ENCODE measurements around the gene SLC6A7. TPM values are rescaled to one million over a fixed set of nuclear protein-coding genes. Genes with fewer than 3 reads are reported as not detected.

Gene SLC6A7
- total RNA-seq, 2 donors from 2014 or later: not detected

GRCh38 chr5:150256410-150257064 lies 66.7 kb downstream of the SLC6A7 start:
- no peaks in the 10 kb centered on the region for H3K9me3 Mint-ChIP-seq
- H3K27me3 Mint-ChIP-seq: peaks cover 0 to 2% of the 10 kb centered on the region in 2 donors

GRCh38 chr5:150257424-150257823 lies 67.6 kb downstream of the SLC6A7 start:
- Mint-ChIP-seq H3K4me1 (ENCODE audit: low read depth in 2 of 2) (no peaks in the 10 kb centered on the region), H3K4me3 (no peak overlapping the region), H3K27me3 (peaks cover 2 to 6% of the 10 kb centered on the region in 2 donors), H3K27ac (no peak overlapping the region), H3K9me3 (no peaks in the 10 kb centered on the region), H3K36me3 (no peaks in the 10 kb centered on the region)
- ATAC-seq: no peak
- no peak for DNase-seq (ENCODE audit: low spot score)

More at GRCh38 chr5:150256410-150257064, 66.7 kb downstream of the SLC6A7 start:
- Mint-ChIP-seq H3K27ac (no peak overlapping the region), H3K36me3 (no peaks in the 10 kb centered on the region), H3K4me1 (ENCODE audit: low read depth in 2 of 2) (no peaks in the 10 kb centered on the region), H3K4me3 (no peak overlapping the region)
- ATAC-seq: peak in 1 of 2 donors; percentile 5
- no peak for DNase-seq (ENCODE audit: low spot score)

DNA sequence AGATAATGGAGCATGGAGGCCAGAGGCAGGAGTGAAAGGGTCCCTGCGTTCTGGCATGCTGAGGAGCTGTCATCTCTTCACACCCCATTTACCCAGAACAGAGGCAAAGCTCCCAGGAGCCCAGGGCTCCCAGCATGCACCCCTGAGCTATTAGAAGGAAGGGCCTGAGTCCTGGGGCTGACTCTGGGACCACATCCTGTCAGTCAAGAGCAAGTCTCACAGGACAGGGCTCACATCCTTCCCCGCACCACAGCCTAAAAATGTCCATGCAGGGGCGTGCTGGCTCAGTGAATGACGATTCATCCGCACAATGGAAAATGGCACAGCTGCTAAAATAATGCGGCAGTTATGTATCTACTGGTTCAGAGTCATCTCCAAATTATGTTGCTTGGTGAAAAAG lies 68.3 kb downstream of the SLC6A7 start:
- no peak overlapping the region for H3K4me3 Mint-ChIP-seq
- H3K27ac Mint-ChIP-seq: no peak overlapping the region
- DNase-seq (ENCODE audit: low spot score): no peak
- peaks cover 2 to 7% of the 10 kb centered on the region in 2 donors for H3K27me3 Mint-ChIP-seq
- no peaks in the 10 kb centered on the region for H3K36me3 Mint-ChIP-seq
- no peak for ATAC-seq
- no peaks in the 10 kb centered on the region for H3K9me3 Mint-ChIP-seq
- H3K4me1 Mint-ChIP-seq (ENCODE audit: low read depth in 2 of 2): peaks cover 0 to under 1% of the 10 kb centered on the region in 2 donors

Other genes with a start within 250 kb of the SLC6A7 start
- gene PDE6A, start 245.3 kb upstream of the SLC6A7 start, total RNA-seq: not detected
- gene SLC26A2, start 229.3 kb upstream of the SLC6A7 start, total RNA-seq: 10 to 100 TPM in 1 of 2 donors, 1 to 10 TPM in 1; 8.6 to 10.1 TPM
- gene TIGD6, start 189.4 kb upstream of the SLC6A7 start, total RNA-seq: 1 to 10 TPM; 2.4 to 2.7 TPM
- gene HMGXB3, start 189.3 kb upstream of the SLC6A7 start, total RNA-seq: 10 to 100 TPM; 47.5 to 76.7 TPM
- gene CSF1R, start 103.5 kb upstream of the SLC6A7 start, total RNA-seq: 1 to 10 TPM in 1 of 2 donors, not detected in 1; 1.4 TPM
- 1 to 10 TPM; 4.4 to 9.0 TPM for gene PDGFRB, start 34.2 kb upstream of the SLC6A7 start, total RNA-seq
- not detected for gene CDX1, start 23.3 kb upstream of the SLC6A7 start, total RNA-seq
- gene CAMK2A, start 99.7 kb downstream of the SLC6A7 start, total RNA-seq: not detected
- gene ARSI, start 112.8 kb downstream of the SLC6A7 start, total RNA-seq: not detected
- gene TCOF1, start 167.6 kb downstream of the SLC6A7 start, total RNA-seq: 100 to 1,000 TPM in 1 of 2 donors, 10 to 100 TPM in 1; 70.0 to 140 TPM
- gene CD74, start 222.8 kb downstream of the SLC6A7 start, total RNA-seq: 100 to 1,000 TPM; 767 to 771 TPM

Measured in natural killer cell treated with Interleukin-12 subunit alpha and Interleukin-12 subunit beta and Interleukin-15 and Interleukin-18, amount 100 ng/mL, for 72 hours (primary cell).